Adrenal gland (tissue), 12 donors: ENCODE measurements around the gene FNIP2. TPM values are rescaled to one million over a fixed set of nuclear protein-coding genes. Genes with fewer than 3 reads are reported as not detected.
"Not testable (repeated sequence)": the region's sequence is repeated elsewhere in the genome, so short reads cannot be mapped to it uniquely, and the experiment has no call there.

ENCODE experiments used
- DNase-seq, 7 donors: peaks; one replicate each; pipeline ENCODE4 v3.0.0-alpha.2; 2019 to 2020
- H3K27ac ChIP-seq, 5 donors: fragments of 200-600 bp; sonication (generic) in 4 of 5; 1 replicate in 3 of 5; 2 replicates in 2 of 5; pipeline versions ENCODE4 v1.5.1 to v1.8.0; 2016 to 2020; ENCODE audit warnings: mild to moderate bottlenecking in 1 of 5
- H3K27me3 ChIP-seq: fragments of 200-600 bp; 2 replicates; pipeline ENCODE4 v1.8.0; 2021
- H3K36me3 ChIP-seq, 2 donors: fragments of 200-600 bp; replicated peaks in 1 of 2; 1 replicate in 1 of 2; 2 replicates in 1 of 2; pipeline versions ENCODE4 v1.5.1 to v1.8.0; 2018 to 2022
- H3K4me1 ChIP-seq, 2 donors: fragments of 200-600 bp; replicated peaks in 1 of 2; 1 replicate in 1 of 2; 2 replicates in 1 of 2; pipeline versions ENCODE4 v1.5.1 to v1.8.0; 2018 to 2021
- H3K4me3 ChIP-seq, 4 donors: fragments of 200-600 bp; sonication (generic) in 3 of 4; one replicate each; pipeline ENCODE4 v1.5.1; 2016 to 2018
- H3K9me3 ChIP-seq, 3 donors: fragments of 200-600 bp; sonication (generic) in 1 of 3; replicated peaks in 1 of 3; 1 replicate in 2 of 3; 2 replicates in 1 of 3; pipeline versions ENCODE4 v1.5.1 to v1.8.0; 2016 to 2021
- POLR2A ChIP-seq, 2 donors: fragments of 450-650 bp; IDR thresholded peaks; one replicate each; pipeline ENCODE4 v1.6.1; 2017; ENCODE audit warnings: antibody characterized with exemption in 2 of 2, mild to moderate bottlenecking in 2 of 2, moderate library complexity in 1 of 2
- WGBS, 4 donors: extraction: QIAGEN DNeasy Blood & Tissue Kit in 2 of 4; methylation state at CpG; one replicate each; pipeline versions ENCODE4 v1.1.5 to v1.1.7; 2013 to 2017; 5-methylcytosine and 5-hydroxymethylcytosine counted together
- intact Hi-C, 2 donors: fragments of 100-400 bp; cut with DNase I; formaldehyde crosslinking; loops; one replicate each; pipeline versions ENCODE4 v1.14.1 to v1.15.0; 2022 to 2023
- polyA plus RNA-seq, 3 donors: library from polyadenylated mRNA; stranded (reverse); fragments of 200-250 nt in 2 of 3; fragments of 350-450 nt in 1 of 3; fragmentation: Illumina TruSeq in 1 of 3; extraction: RNeasy Lipid Tissue Mini Kit (QIAGEN cat#74804) in 1 of 3; gene quantifications; one replicate each; pipeline ENCODE4 v1.2.3, GENCODE V29; 2013 to 2014
- total RNA-seq, 9 donors: library from RNA; depleted of rRNA in 4 of 9; stranded (reverse); fragments of >200 nt in 4 of 9; fragments of 120-200 nt in 1 of 9; fragmentation: NEBNext Ultra II Directional in 1 of 9; extraction: Animal tissue kit (Norgen Biotek cat#: 25700) in 1 of 9; gene quantifications; one replicate each; pipeline versions ENCODE4 v1.1.0 to v1.2.4, GENCODE V29; 2013 to 2023
- TF ChIP-seq, protein P1 (sequence below), 6 experiments: fragments of 450-650 bp in 4 of 6; fragments of 200-600 bp in 2 of 6; sonication (generic) in 1 of 6; IDR thresholded peaks; 1 replicate in 5 of 6; 2 replicates in 1 of 6; pipeline versions ENCODE4 v1.5.1 to v1.8.0; 2016 to 2021; ENCODE audit warnings: antibody characterized with exemption in 6 of 6, mild to moderate bottlenecking in 2 of 6, moderate library complexity in 1 of 6
- donor health status: healthy with polysubstance abuse.
- donor health status: Bipolar disorder and iron deficiency.
- donor health status: DM: yes; HTN: yes; CAD: no.
- donor health status: DM: no; HTN: no; CAD: no.
- donor health status: DM: no; HTN: no; CAD: no.
- donor health status: DM: yes; HTN: yes; CAD: no.

Gene FNIP2
- total and polyA plus RNA-seq, 12 donors = 3.5 to 39.4 (median 27.1) TPM

DNA sequence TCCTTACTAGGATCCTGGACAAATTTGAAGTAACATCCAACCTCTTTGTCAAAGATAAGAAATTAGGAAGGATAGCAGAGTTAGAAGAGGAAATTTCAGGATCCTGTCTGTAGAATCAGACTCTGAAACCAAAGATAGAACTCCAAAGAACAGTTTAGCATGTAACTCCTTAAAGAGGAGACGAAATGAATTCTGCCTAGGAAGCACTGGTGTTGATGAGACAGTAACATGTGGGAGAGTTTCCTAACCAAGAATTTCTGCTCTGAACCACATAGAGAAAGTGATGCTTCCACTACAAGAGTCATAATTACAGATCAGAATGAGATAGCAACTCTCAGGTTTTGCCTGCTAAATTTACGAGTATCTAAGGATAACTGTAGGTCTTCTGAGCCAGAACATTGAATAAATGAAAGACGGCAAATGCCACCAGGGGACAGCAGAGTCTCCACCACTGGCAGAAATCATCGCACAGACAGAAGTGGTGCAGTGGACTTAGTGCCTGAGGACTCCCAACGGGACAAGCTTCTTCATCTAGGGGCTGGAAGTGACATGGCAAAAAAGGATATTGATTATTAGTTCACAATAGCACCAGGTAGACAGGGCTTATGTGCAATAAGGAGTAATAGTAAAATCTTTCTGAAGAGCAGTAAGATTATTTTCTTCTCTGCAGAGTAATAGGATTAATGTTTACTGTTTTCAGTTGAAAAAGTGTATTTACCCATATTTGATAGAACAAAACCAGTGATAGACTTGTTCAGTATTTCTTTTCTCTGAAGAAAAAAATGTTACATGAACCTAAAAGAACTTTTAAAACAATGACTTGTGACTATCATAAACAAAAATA, 38.9 kb upstream of the FNIP2 start:
- TF ChIP-seq, protein P1, sequence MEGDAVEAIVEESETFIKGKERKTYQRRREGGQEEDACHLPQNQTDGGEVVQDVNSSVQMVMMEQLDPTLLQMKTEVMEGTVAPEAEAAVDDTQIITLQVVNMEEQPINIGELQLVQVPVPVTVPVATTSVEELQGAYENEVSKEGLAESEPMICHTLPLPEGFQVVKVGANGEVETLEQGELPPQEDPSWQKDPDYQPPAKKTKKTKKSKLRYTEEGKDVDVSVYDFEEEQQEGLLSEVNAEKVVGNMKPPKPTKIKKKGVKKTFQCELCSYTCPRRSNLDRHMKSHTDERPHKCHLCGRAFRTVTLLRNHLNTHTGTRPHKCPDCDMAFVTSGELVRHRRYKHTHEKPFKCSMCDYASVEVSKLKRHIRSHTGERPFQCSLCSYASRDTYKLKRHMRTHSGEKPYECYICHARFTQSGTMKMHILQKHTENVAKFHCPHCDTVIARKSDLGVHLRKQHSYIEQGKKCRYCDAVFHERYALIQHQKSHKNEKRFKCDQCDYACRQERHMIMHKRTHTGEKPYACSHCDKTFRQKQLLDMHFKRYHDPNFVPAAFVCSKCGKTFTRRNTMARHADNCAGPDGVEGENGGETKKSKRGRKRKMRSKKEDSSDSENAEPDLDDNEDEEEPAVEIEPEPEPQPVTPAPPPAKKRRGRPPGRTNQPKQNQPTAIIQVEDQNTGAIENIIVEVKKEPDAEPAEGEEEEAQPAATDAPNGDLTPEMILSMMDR (IDR thresholded peaks at IDR 0.05) = peak; percentile 76 to 98 (median 94)
- TF ChIP-seq POLR2A (IDR thresholded peaks at IDR 0.05) = no peak
- H3K4me1 ChIP-seq = no peaks in the 10 kb centered on the region
- no peaks in the 10 kb centered on the region for H3K27me3 ChIP-seq
- no peak overlapping the region for H3K4me3 ChIP-seq
- no peaks in the 10 kb centered on the region for H3K9me3 ChIP-seq
- WGBS, 4 donors = 17 to 19% (median 18%) methylated on average over 5 of the region's 5 CpGs
- intact Hi-C loops = loop anchor here (2.0 to 10.0 kb wide), 3 partner anchors 35 to 475 kb away; no protein-coding TSS in a partner anchor
- peak; percentile 60 to 87 (median 73) for DNase-seq
- H3K27ac ChIP-seq = no peak overlapping the region
- H3K36me3 ChIP-seq = no peaks in the 10 kb centered on the region

DNA sequence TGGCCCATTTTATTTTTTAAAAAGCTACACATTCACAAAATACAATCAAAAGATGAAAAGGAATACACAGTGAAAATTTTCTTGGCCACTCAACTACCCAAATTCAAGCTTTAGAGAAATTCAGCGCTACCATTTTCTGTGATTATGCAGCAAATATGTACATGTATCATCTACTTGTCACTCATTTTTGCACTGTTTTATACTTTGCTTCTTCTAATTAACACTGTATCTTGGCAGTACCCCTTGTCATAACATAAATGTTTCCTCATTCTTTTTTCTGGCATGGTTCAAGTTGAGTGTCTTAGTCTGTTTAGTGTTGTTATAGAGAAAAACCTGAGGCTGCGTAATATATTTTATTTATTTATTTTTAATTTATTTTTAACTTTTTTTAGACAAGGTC, 30.0 kb upstream of the FNIP2 start:
- Histone ChIP-seq H3K9me3 (no peaks in the 10 kb centered on the region), H3K4me1 (no peaks in the 10 kb centered on the region), H3K27me3 (no peaks in the 10 kb centered on the region), H3K4me3 (no peak overlapping the region), H3K36me3 (no peaks in the 10 kb centered on the region), H3K27ac (no peak overlapping the region)
- intact Hi-C loops = no loop called here
- no peak for TF ChIP-seq POLR2A (IDR thresholded peaks at IDR 0.05)
- TF ChIP-seq, protein P1 (IDR thresholded peaks at IDR 0.05) = no peak
- DNase-seq = no peak
- 96 to 99% (median 97%) methylated on average over 2 of the region's 2 CpGs for WGBS, 4 donors

DNA sequence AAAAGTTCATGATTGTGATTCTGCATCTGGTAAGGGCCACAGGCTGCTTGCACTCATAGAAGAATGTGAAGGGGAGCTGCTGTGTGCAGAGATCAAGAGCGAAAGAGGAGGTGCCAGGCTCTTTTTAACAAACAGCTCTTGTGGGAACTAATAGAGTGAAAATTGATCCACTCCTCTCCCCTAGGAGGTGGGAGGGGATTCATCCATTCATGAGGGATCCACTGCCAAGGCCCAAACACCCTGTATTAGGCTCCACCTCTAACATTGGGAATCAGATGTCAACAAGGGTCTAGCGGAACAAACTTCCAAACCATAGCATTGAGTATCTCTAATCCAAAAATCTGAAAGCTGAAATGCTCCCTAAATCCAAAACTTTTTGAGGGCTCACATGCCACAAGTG, 29.2 kb upstream of the FNIP2 start:
- H3K27me3 ChIP-seq = no peaks in the 10 kb centered on the region
- no peak overlapping the region for H3K4me3 ChIP-seq
- no peaks in the 10 kb centered on the region for H3K36me3 ChIP-seq
- no peak for DNase-seq
- intact Hi-C loops = no loop called here
- no peak for TF ChIP-seq POLR2A (IDR thresholded peaks at IDR 0.05)
- TF ChIP-seq, protein P1 (IDR thresholded peaks at IDR 0.05) = no peak
- no peak overlapping the region for H3K27ac ChIP-seq
- no peaks in the 10 kb centered on the region for H3K9me3 ChIP-seq
- no peaks in the 10 kb centered on the region for H3K4me1 ChIP-seq
- WGBS, 4 donors = 91 to 98% (median 95%) methylated on average over 2 of the region's 2 CpGs

DNA sequence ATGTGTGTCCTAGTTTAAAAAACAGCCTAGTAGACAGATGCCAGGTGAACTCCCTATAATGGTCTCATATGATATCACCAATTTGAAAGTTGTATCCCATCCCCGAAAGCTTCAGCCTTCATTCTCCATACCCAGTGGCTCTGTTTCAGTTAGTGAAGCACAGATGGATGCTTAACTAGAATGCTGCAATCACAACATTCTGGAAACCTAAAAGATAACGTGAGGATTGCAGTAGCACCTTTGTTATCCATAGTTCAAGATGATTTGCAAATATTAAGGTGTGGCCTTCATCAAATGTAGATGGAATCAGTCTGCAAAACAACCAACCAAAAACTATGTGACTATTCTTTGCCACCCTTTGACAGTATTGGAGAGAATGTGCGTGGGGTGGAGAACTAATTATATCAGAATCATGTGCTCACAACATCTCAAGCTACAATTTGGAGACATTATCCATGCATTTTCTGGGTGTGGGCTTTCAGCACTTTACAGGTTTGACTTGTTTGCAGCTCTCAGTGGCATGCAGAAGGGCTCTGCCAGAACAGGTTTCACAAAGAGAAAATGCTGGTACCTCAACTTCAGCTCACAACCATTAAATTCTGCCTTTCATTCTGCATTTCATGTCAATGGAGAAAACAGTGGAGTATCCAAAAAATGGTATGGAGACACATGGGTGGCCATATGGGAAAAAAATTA, 27.4 kb upstream of the FNIP2 start:
- TF ChIP-seq POLR2A (IDR thresholded peaks at IDR 0.05) = no peak
- intact Hi-C loops = no loop called here
- H3K4me3 ChIP-seq = no peak overlapping the region
- H3K27ac ChIP-seq = no peak overlapping the region
- no peaks in the 10 kb centered on the region for H3K36me3 ChIP-seq
- no peaks in the 10 kb centered on the region for H3K9me3 ChIP-seq
- WGBS, 4 donors = 78 to 87% (median 83%) methylated on average over 3 of the region's 3 CpGs
- no peak for DNase-seq
- no peaks in the 10 kb centered on the region for H3K27me3 ChIP-seq
- H3K4me1 ChIP-seq = no peaks in the 10 kb centered on the region

DNA sequence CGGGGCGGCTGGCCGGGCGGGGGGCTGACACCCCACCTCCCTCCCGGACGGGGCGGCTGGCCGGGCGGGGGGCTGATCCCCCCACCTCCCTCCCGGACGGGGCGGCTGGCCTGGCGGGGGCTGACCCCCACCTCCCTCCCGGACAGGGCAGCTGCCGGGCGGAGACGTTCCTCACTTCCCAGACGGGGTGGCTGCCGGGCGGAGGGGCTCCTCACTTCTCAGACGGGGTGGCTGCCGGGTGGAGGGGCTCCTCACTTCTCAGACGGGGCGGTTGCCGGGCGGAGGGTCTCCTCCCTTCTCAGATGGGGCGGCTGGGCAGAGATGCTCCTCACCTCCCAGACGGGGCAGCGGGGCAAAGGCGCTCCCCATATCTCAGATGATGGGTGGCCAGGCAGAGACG, 22.3 kb upstream of the FNIP2 start:
- H3K9me3 ChIP-seq, H3K4me1 ChIP-seq, H3K4me3 ChIP-seq, H3K27ac ChIP-seq, H3K27me3 ChIP-seq, DNase-seq, intact Hi-C loops, H3K36me3 ChIP-seq: not testable (repeated sequence)
- 96 to 97% (median 96%) methylated on average over 4 to 31 of the region's 31 CpGs; no CpG with 5 or more reads in 1 of the 4 donors for WGBS, 4 donors
